ENCODE measurements around the gene NECTIN4. TPM values are rescaled to one million over a fixed set of nuclear protein-coding genes. Genes with fewer than 3 reads are reported as not detected.
A peak's percentile ranks its signal among the peaks of the same experiment; 100 is the strongest.

The NECTIN4 gene
- total RNA-seq, 1 donor from 2014 or later: 0.13 TPM

DNA sequence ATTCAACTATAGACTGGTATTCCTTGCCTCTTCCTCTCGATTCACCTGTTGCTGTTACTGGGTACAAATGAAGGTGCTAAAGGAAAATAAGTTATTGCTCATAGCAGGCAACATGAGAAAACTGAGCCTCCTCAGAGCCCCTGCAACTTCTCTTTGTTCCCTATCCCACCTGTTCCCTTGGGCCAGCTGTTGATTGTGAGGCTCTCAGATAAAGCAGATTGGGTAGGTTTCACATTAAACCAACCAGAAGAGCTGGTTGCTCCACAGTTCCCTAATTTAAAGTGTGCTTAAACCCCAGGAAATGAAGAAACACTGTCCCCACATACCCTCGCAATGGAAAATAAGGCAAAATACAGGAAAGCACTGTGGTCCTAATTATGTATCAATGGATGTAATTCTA, 38.3 kb upstream of the NECTIN4 start:
- Mint-ChIP-seq H3K27ac (ENCODE audit: unreplicated experiment) (peak overlapping the region; percentile 10), H3K9me3 (ENCODE audit: unreplicated experiment) (no peaks in the 10 kb centered on the region), H3K27me3 (ENCODE audit: unreplicated experiment) (peaks cover 12% of the 10 kb centered on the region), H3K4me1 (ENCODE audit: unreplicated experiment) (peaks cover 61% of the 10 kb centered on the region), H3K4me3 (ENCODE audit: unreplicated experiment) (peak overlapping the region; percentile 83), H3K36me3 (ENCODE audit: low read depth, unreplicated experiment) (peaks cover 48% of the 10 kb centered on the region)
- TF ChIP-seq, protein P1, sequence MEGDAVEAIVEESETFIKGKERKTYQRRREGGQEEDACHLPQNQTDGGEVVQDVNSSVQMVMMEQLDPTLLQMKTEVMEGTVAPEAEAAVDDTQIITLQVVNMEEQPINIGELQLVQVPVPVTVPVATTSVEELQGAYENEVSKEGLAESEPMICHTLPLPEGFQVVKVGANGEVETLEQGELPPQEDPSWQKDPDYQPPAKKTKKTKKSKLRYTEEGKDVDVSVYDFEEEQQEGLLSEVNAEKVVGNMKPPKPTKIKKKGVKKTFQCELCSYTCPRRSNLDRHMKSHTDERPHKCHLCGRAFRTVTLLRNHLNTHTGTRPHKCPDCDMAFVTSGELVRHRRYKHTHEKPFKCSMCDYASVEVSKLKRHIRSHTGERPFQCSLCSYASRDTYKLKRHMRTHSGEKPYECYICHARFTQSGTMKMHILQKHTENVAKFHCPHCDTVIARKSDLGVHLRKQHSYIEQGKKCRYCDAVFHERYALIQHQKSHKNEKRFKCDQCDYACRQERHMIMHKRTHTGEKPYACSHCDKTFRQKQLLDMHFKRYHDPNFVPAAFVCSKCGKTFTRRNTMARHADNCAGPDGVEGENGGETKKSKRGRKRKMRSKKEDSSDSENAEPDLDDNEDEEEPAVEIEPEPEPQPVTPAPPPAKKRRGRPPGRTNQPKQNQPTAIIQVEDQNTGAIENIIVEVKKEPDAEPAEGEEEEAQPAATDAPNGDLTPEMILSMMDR (IDR thresholded peaks at IDR 0.05; ENCODE audit: unreplicated experiment): no peak
- DNase-seq (ENCODE audit: low spot score): no peak

DNA sequence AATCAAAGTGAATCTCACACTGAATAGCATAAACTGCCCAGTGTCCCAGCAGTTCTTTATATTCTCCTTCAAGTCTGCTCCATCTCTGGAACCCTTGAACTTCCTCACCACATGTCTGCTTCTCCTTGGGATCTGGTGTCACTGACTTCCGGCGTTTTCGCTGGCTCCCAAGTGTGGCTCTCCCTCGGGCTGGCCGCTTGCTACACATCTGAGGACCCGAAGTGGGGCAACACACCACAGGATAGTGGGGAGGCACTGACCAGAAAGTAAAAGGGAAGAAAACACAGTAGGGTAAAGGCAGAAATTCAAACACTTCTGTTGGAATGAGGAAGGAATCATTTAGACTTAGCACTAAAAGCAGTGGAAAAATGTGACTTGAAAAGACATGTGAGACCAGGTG, 33.6 kb upstream of the NECTIN4 start:
- no peak overlapping the region for H3K27ac Mint-ChIP-seq (ENCODE audit: unreplicated experiment)
- no peaks in the 10 kb centered on the region for H3K9me3 Mint-ChIP-seq (ENCODE audit: unreplicated experiment)
- TF ChIP-seq, protein P1 (IDR thresholded peaks at IDR 0.05; ENCODE audit: unreplicated experiment): no peak
- H3K36me3 Mint-ChIP-seq (ENCODE audit: low read depth, unreplicated experiment): peaks cover 59% of the 10 kb centered on the region
- peaks cover 63% of the 10 kb centered on the region for H3K4me1 Mint-ChIP-seq (ENCODE audit: unreplicated experiment)
- peaks cover 7% of the 10 kb centered on the region for H3K27me3 Mint-ChIP-seq (ENCODE audit: unreplicated experiment)
- H3K4me3 Mint-ChIP-seq (ENCODE audit: unreplicated experiment): peak overlapping the region; percentile 79
- DNase-seq (ENCODE audit: low spot score): no peak

DNA sequence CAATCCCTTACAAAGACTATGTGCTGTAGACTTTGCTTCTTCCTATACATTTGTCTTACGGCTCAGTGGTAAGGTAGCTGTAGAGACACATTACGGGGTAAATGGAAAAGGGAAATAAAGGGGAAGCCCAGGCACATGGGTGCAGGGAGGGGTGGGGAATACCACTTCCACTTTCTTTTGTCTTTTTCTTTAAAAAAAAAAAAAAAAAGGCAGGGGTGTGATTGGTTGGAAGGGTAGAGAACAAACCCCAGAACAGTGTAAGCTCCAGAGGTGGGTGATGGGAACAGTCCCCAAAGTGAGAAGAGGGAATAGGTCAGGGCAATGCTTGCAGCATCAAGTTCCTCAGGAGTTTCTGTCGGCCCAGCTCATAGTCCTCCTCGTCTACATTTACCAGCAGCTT, 32.5 kb upstream of the NECTIN4 start:
- DNase-seq (ENCODE audit: low spot score): no peak
- Mint-ChIP-seq H3K27me3 (ENCODE audit: unreplicated experiment) (peaks cover 9% of the 10 kb centered on the region), H3K9me3 (ENCODE audit: unreplicated experiment) (no peaks in the 10 kb centered on the region), H3K36me3 (ENCODE audit: low read depth, unreplicated experiment) (peaks cover 49% of the 10 kb centered on the region), H3K27ac (ENCODE audit: unreplicated experiment) (no peak overlapping the region), H3K4me3 (ENCODE audit: unreplicated experiment) (no peak overlapping the region), H3K4me1 (ENCODE audit: unreplicated experiment) (peaks cover 52% of the 10 kb centered on the region)
- TF ChIP-seq, protein P1 (IDR thresholded peaks at IDR 0.05; ENCODE audit: unreplicated experiment): no peak

DNA sequence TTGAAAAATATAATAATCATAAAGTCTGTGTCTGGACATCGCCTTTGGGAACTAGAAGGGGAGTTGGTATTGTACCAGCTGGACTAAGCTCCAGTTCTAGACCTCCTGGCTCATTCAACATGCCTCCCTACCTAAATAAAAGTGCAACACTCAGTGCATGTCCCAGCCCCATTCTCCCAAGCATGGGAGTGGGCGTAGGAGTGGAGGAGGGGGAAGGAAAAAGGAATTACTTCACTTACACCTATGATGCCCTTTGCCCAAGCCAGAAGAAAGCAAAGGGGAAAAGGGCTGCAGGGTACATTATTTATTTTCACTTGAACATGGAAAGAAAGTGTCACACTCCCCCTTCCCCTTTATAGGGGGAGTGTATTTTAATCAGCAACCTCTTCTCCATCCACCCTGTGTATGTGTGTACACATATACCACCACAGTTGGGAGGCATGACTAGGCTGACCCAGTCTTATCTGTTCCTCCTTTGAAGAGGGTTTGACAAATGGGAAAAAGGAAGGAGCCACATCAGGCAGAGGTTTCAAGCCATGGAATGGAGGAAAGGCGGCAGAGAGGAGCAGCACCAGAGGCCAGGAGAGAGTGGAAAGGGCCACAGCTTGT, 31.8 kb upstream of the NECTIN4 start:
- H3K4me1 Mint-ChIP-seq (ENCODE audit: unreplicated experiment): peaks cover 53% of the 10 kb centered on the region
- H3K27ac Mint-ChIP-seq (ENCODE audit: unreplicated experiment): peak overlapping the region; percentile 64
- DNase-seq (ENCODE audit: low spot score): no peak
- TF ChIP-seq, protein P1 (IDR thresholded peaks at IDR 0.05; ENCODE audit: unreplicated experiment): no peak
- H3K27me3 Mint-ChIP-seq (ENCODE audit: unreplicated experiment): peaks cover 11% of the 10 kb centered on the region
- no peaks in the 10 kb centered on the region for H3K9me3 Mint-ChIP-seq (ENCODE audit: unreplicated experiment)
- H3K36me3 Mint-ChIP-seq (ENCODE audit: low read depth, unreplicated experiment): peaks cover 44% of the 10 kb centered on the region
- peak overlapping the region; percentile 71 for H3K4me3 Mint-ChIP-seq (ENCODE audit: unreplicated experiment)

DNA sequence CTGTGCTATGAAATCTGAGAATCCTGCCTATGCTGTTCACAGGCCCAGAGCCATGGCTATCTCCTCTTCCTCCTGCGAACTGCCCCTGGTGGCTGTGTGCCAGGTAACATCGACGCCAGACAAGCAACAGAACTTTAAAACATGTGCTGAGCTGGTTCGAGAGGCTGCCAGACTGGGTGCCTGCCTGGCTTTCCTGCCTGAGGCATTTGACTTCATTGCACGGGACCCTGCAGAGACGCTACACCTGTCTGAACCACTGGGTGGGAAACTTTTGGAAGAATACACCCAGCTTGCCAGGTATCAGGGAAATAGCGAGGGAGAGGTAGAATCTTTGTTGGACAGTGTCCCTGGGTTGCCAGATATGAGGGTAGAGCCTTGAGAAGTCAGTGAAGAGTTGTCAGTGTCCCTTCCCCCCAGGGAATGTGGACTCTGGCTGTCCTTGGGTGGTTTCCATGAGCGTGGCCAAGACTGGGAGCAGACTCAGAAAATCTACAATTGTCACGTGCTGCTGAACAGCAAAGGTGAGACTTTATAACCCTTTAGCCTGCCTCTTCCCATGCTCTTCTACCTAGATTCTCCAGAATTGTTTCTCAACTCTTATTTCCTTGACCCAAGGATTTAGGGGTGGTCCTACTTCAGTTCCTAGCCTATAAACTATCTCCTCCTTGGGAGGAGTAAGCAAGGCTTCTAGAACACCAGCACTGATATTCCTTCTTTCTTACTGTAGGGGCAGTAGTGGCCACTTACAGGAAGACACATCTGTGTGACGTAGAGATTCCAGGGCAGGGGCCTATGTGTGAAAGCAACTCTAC, 29.9 kb upstream of the NECTIN4 start:
- Mint-ChIP-seq H3K27ac (ENCODE audit: unreplicated experiment) (peak overlapping the region; percentile 95), H3K36me3 (ENCODE audit: low read depth, unreplicated experiment) (peaks cover 35% of the 10 kb centered on the region), H3K27me3 (ENCODE audit: unreplicated experiment) (peaks cover 11% of the 10 kb centered on the region), H3K4me3 (ENCODE audit: unreplicated experiment) (peak overlapping the region; percentile 95), H3K9me3 (ENCODE audit: unreplicated experiment) (no peaks in the 10 kb centered on the region), H3K4me1 (ENCODE audit: unreplicated experiment) (peaks cover 53% of the 10 kb centered on the region)
- DNase-seq (ENCODE audit: low spot score): peak; percentile 27
- TF ChIP-seq, protein P1 (IDR thresholded peaks at IDR 0.05; ENCODE audit: unreplicated experiment): peak; percentile 41
